ENCODE results near the gene SLC25A18.

The SLC25A18 gene

GRCh38 chr22:17548756-17549035, 14.6 kb upstream of the SLC25A18 start:
- no peak for TF ChIP-seq CTCF (IDR thresholded peaks at IDR 0.05; ENCODE audit: low read depth, low read length)
- Histone ChIP-seq H3K9me3 (no peaks in the 10 kb centered on the region), H3K4me3 (ENCODE audit: low read depth, low read length) (no peak overlapping the region), H3K36me3 (no peaks in the 10 kb centered on the region), H3K27me3 (no peaks in the 10 kb centered on the region), H3K4me1 (no peaks in the 10 kb centered on the region)
- DNase-seq = no peak

GRCh38 chr22:17549183-17549582, 14.1 kb upstream of the SLC25A18 start:
- DNase-seq = no peak
- H3K4me3 ChIP-seq (ENCODE audit: low read depth, low read length) = no peak overlapping the region
- no peaks in the 10 kb centered on the region for H3K9me3 ChIP-seq
- H3K4me1 ChIP-seq = no peaks in the 10 kb centered on the region
- TF ChIP-seq CTCF (IDR thresholded peaks at IDR 0.05; ENCODE audit: low read depth, low read length) = no peak
- no peaks in the 10 kb centered on the region for H3K27me3 ChIP-seq
- no peaks in the 10 kb centered on the region for H3K36me3 ChIP-seq

GRCh38 chr22:17549655-17550054, 13.6 kb upstream of the SLC25A18 start:
- H3K27me3 ChIP-seq = no peaks in the 10 kb centered on the region
- DNase-seq = no peak
- no peaks in the 10 kb centered on the region for H3K36me3 ChIP-seq
- no peak for TF ChIP-seq CTCF (IDR thresholded peaks at IDR 0.05; ENCODE audit: low read depth, low read length)
- H3K4me3 ChIP-seq (ENCODE audit: low read depth, low read length) = no peak overlapping the region
- no peaks in the 10 kb centered on the region for H3K4me1 ChIP-seq
- no peaks in the 10 kb centered on the region for H3K9me3 ChIP-seq

DNA sequence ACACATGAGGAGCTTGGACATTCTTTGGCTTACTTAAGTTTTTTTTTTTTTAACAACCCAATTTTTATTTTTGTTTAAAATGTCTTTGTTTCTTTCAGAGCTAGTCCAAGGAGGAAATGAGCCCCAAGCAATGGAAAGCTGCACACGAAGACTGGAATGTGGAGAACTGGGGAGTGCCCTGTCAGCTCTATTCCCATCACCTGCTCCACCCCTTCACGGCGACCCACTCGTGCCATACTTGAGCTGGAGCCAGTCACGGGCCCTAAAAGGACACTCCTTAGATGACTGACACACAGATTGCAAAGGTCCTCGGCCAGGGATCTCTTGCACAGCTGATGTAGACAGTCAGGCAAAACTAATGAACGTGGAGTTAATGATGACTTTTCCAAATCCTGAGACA, 10.6 kb upstream of the SLC25A18 start:
- H3K4me3 ChIP-seq (ENCODE audit: low read depth, low read length) = no peak overlapping the region
- H3K9me3 ChIP-seq = no peaks in the 10 kb centered on the region
- no peaks in the 10 kb centered on the region for H3K27me3 ChIP-seq
- DNase-seq = no peak
- no peaks in the 10 kb centered on the region for H3K36me3 ChIP-seq
- no peak for TF ChIP-seq CTCF (IDR thresholded peaks at IDR 0.05; ENCODE audit: low read depth, low read length)
- no peaks in the 10 kb centered on the region for H3K4me1 ChIP-seq

DNA sequence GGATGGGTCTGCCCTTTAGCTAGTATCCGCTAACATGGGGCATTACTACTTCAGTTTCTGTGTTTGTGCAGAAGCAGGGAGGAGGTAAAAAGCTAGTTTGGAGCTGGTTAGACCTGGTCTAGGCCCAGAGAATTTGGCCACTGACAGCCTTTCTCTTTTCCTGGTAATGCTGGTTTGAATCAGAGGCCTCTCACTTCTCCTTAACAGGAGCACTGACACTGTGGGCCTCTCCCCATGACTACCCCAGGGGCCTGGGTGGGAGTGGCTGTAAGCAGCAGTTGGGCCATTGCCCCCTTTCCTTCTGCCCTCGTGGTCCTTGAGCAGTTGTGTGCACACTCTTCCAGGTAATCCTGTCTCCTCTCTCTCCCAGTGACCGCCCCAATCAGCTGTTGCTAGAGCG, 8.5 kb upstream of the SLC25A18 start:
- no peaks in the 10 kb centered on the region for H3K4me1 ChIP-seq
- H3K9me3 ChIP-seq = no peaks in the 10 kb centered on the region
- H3K27me3 ChIP-seq = no peaks in the 10 kb centered on the region
- TF ChIP-seq CTCF (IDR thresholded peaks at IDR 0.05; ENCODE audit: low read depth, low read length) = no peak
- no peaks in the 10 kb centered on the region for H3K36me3 ChIP-seq
- no peak overlapping the region for H3K4me3 ChIP-seq (ENCODE audit: low read depth, low read length)
- DNase-seq = no peak

DNA sequence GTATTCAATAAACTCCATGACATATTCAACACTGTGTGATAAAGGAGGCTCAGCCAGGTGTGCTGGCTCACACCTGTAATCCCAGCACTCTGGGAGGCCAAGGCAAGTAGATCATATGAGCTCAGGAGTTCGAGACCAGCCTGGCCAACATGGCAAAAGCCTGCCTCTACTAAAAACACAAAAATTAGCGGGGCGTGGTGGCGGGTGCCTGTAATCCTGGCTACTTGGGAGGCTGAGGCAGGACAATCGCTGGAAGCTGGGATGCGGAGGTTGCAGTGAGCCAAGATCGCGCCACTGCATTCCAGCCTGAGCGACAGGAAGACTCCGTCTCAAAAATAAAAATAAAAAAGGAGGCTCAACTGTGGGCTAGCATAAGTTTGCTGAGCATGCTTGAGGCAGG, 4.1 kb upstream of the SLC25A18 start:
- no peaks in the 10 kb centered on the region for H3K36me3 ChIP-seq
- no peak for DNase-seq

More for the DNA sequence above, 4.1 kb upstream of the SLC25A18 start:
- Histone ChIP-seq H3K27me3 (no peaks in the 10 kb centered on the region), H3K4me1 (no peaks in the 10 kb centered on the region), H3K9me3 (no peaks in the 10 kb centered on the region), H3K4me3 (ENCODE audit: low read depth, low read length) (no peak overlapping the region)
- no peak for TF ChIP-seq CTCF (IDR thresholded peaks at IDR 0.05; ENCODE audit: low read depth, low read length)

Measured in BE2C (cell line).